HG02798 (cell line): Measurements from ENCODE around the gene ARSB.
A peak's percentile ranks its signal among the peaks of the same experiment; 100 is the strongest.
"Not testable (repeated sequence)": the region's sequence is repeated elsewhere in the genome, so short reads cannot be mapped to it uniquely, and the experiment has no call there.

ENCODE experiments used
- ATAC-seq: cut with Tn5 transposase; IDR thresholded peaks from one replicate; pipeline ENCODE4 v1.9.1; 2021; ENCODE audit warnings: mild to moderate bottlenecking; ENCODE audit not compliant: unreplicated experiment, poor library complexity

The ARSB gene

GRCh38 chr5:78958672-78959445, 26.3 kb downstream of the ARSB start:
- ATAC-seq = no peak

- no peak for ATAC-seq
These were observed 28.2 kb downstream of the ARSB start for GRCh38 chr5:78956901-78957300.

GRCh38 chr5:78953092-78953800, 31.9 kb downstream of the ARSB start:
- ATAC-seq = no peak

- ATAC-seq = no peak
These were observed 54.4 kb downstream of the ARSB start for GRCh38 chr5:78930721-78931120.

GRCh38 chr5:78929833-78930232, 55.3 kb downstream of the ARSB start:
- ATAC-seq = no peak

GRCh38 chr5:78927657-78928282, 57.3 kb downstream of the ARSB start:
- ATAC-seq = no peak

GRCh38 chr5:78926252-78926651, 58.9 kb downstream of the ARSB start:
- ATAC-seq = no peak

GRCh38 chr5:78925129-78925876, 59.8 kb downstream of the ARSB start:
- no peak for ATAC-seq

GRCh38 chr5:78923622-78923970, 61.5 kb downstream of the ARSB start:
- ATAC-seq = peak; percentile 19

- ATAC-seq = peak; percentile 52
These were observed 62.1 kb downstream of the ARSB start for GRCh38 chr5:78922879-78923621.

GRCh38 chr5:78920604-78921003, 64.5 kb downstream of the ARSB start:
- no peak for ATAC-seq

GRCh38 chr5:78919796-78920195, 65.3 kb downstream of the ARSB start:
- ATAC-seq = no peak

GRCh38 chr5:78916044-78916443, 69.1 kb downstream of the ARSB start:
- ATAC-seq = no peak

GRCh38 chr5:78915170-78915569, 69.9 kb downstream of the ARSB start:
- no peak for ATAC-seq

GRCh38 chr5:78912811-78913210, 72.3 kb downstream of the ARSB start:
- no peak for ATAC-seq

- ATAC-seq = no peak
These were observed 72.9 kb downstream of the ARSB start for GRCh38 chr5:78912085-78912771.

- not testable (repeated sequence) for ATAC-seq
These were observed 75.7 kb downstream of the ARSB start for GRCh38 chr5:78909224-78909983.

GRCh38 chr5:78908173-78909061, 76.7 kb downstream of the ARSB start:
- no peak for ATAC-seq
